ENCODE results near the gene RUNX2.

Gene RUNX2

DNA sequence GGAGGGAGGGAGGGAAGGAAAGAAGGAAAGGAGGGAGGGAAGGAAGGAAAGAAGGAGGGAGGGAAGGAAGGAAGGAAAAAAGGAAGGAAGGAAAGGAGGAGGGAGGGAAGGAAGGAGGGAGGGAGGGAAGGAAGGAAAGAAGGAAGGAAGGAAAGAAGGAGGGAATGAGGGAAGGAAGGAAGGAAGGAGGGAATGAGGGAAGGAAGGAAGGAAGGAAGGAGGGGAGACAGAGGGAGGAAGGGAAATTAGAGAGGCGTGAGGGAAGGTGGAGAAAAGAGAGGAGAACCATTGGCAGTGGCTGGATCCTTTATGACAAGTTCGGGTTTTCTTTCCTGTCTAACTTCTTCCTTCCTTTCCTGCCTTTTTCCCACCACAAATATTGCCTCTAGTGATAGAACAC lies 71.9 kb downstream of the RUNX2 start:
- in situ Hi-C loops (cut with HindIII; ENCODE audit: low sequenced_read_pairs): no loop called here

DNA sequence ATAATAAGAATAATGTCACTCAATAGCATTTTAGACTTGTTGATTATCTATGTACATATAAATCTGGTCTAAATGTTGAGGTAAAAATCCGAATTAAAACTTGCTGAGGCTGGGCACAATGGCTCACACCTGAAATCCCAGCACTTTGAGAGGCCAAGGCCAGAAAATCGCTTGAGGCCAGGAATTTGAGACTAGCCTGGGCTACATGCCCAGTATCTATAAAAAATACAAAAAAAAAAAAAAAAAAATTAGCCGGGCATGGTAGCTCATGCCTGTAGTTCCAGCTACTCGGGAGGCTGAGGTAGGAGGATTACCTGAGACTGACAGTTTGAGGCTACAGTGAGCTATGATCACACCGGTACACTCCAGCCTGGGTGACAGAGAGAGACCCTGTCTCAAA lies 83.8 kb downstream of the RUNX2 start:
- in situ Hi-C loops (cut with HindIII; ENCODE audit: low sequenced_read_pairs): loop anchor here (10.0 kb wide), 1 partner anchor 817 kb away; no protein-coding TSS in a partner anchor

DNA sequence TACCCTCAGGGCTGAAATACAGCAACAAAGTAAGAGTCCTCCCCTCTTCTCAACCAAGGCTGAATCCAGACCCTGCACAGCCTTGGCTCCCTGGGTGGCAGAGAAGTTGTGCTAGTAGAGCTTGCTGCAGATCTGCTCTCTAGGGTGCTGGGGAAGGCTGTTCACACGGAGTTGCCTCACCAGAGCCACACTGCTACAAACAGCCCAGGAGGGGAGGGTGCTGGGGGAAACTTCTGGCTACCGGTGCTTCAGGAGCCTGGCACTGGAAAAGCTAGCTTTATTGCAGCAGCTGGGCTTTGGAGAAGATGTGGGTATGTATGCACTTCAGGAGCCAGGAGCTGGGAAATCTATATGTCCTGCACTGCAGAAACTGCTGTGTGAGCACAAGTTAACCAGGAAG lies 87.2 kb downstream of the RUNX2 start:
- in situ Hi-C loops (cut with HindIII; ENCODE audit: low sequenced_read_pairs): loop anchor here (10.0 kb wide), 1 partner anchor 821 kb away; no protein-coding TSS in a partner anchor

DNA sequence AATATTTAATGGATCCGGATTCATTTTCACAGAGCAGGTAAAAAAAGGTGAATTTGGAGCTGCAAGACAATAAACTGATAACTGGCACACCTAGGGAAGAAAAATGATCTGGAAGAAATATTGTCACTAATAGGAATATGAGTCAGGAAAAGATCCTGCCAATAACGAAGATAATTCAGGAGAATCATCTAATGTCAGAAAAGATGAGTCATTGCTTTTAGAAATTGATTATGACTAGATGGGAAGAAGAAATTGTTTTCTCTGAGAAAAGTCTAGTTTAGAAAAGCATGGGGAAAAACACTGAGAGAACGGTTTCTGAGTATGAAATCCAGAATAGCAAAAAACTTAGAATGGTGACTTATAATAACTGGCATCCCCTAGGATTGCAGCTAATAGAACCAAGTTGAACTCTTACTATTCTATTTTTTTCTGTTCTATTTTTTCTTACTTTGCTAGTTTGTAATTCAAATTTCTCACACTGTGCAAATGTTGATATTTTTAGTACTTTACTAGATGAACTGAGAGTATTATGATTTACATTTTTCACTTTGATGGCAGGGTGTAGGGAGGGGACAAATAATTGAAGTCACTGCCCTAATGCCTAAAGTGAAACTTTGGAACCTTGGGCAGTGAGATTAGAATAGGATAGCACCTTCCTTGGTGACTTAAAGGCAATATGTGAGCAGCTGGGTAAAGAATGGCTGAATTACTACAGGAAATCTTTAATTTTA lies 87.8 kb downstream of the RUNX2 start:
- in situ Hi-C loops (cut with HindIII; ENCODE audit: low sequenced_read_pairs): loop anchor here (10.0 kb wide), 1 partner anchor 821 kb away; no protein-coding TSS in a partner anchor

DNA sequence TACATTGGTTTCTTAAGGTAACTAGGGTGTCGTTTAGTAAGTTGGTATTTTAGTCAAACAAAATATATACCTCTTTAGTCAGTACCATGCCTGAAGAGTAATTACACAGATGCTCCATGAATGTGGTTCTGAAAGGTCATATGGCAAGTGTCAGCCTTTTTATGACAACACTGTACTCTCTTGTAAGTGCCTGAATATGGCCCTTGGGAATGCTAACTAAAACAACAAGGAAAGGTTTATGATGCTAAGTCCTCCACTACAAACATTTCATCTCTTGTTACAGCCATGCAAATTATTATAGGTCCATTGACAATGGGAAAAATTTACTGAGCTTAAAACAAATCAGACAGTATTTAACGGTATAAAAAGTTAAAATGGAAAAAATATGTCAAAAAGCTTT lies 88.6 kb downstream of the RUNX2 start:
- in situ Hi-C loops (cut with HindIII; ENCODE audit: low sequenced_read_pairs): loop anchor here (10.0 kb wide), 1 partner anchor 822 kb away; no protein-coding TSS in a partner anchor

DNA sequence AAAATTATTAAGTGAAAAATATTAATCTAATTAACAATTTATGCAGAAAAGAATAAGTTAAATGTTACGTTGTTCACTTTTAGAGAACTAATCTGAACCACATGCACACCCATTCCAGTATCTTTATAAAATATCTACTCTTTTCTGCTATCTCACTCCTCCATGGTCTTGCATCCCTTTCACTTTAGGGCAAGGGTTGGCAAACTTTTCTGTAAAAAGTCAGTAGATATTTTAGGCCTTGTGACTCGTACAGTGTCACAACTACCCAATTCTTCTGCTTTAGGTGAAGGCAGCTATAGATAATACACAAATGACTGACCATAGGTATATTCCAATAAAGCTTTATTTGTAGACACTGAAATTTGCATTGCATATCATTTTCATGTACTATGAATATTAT lies 89.3 kb downstream of the RUNX2 start:
- in situ Hi-C loops (cut with HindIII; ENCODE audit: low sequenced_read_pairs): loop anchor here (10.0 kb wide), 1 partner anchor 823 kb away; no protein-coding TSS in a partner anchor

DNA sequence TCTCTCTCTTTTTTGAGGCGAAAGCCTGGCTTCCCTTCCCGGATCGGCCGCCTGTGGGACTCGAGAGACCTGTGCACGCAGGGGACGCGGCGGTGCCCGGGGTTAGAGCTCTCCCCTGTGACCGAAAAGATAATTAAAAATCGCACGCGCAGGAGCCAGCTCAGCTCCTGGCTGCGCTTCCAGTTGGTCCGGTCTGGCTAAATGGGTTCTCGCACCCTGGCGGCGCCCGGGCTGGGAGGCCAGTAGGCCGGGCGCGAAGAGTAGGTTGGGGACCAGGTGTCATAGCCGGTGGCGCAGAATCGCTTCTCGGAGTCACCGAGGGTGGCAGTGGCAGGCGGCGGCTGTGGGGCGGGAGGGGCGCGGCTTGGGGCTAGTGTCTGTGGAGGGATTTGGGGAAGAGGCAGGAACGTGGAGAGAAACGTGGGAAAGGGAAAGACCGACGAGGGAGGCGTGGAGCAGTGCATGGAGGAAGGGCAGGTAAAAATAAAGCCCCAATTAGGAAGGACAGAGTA lies 91.5 kb downstream of the RUNX2 start:
- in situ Hi-C loops (cut with HindIII; ENCODE audit: low sequenced_read_pairs): loop anchor here (10.0 kb wide), 1 partner anchor 825 kb away; no protein-coding TSS in a partner anchor

DNA sequence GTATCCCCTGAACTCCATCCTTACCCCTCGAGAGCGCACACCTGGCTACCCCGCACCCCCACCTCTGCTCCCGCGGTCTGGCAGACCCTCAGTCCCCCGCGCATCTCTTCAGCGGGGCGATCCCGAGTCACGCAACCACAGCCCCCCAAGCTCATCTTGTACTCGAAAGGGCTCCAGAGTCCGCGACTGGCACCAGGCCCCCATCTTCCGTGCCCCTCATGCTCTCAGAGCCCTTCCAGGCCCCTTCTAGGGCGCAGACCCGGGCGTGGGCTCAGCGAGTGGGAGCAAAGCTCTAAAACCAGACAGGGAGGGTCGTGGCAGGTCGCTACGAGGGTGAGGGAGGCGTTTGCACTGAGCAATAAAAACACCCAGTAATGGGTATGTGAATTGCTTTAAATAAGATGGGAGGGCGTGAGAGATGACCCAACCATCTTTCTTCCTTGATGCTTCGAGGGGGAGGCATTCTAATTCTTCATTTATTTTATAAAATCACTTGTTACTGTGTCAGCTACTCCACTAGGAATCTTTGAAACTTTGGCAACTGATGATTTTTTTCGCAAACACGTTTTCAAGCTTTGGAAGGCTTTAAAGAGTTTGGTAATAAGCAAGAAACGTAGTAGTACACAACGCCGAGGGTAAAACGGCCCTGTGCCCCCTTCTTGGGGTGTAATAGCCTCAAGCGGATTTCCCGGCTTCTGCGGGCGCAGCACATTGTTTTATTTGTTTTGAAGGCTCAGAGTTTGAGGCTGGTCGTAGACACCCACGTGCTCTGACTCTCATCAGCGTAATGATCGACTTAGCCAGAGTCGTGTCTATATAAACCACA lies 92.2 kb downstream of the RUNX2 start:
- in situ Hi-C loops (cut with HindIII; ENCODE audit: low sequenced_read_pairs): no loop called here

DNA sequence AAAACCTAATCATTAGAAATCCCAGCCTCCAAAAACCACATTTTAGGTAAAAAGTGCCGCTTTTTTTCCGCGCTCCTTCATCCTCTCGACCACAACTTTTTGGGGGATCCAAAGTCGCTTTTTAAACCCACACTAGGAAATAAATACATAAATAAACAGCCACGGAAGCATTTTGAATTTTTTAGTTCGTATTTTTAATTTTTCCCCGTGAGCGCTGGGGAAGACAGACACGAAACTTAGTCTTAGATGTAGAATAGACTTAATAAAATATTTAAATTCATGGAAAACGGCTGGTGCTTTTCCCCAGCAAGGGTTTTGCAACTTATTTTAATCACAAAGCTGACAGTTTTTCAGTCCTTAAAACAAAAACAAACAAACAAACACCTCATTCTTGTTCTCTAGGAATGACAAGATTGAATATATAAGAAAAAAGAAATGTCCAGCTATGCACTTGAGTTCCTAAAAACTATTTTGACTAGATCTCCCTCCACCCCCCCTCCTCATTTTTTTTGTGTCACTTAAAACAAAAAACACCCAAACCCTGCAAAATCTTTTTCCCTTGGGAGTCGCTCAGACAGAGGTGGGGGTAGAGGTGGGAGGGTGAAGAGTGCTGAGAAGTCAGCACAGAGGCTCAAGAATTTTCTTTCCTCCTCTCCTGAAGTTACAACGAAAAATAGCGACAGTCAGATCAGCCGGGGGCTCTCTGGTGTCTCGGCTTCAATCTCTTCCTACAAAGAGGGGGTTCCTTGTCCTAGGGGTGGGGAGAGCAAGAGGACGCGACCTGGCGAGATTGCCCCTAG lies 93.0 kb downstream of the RUNX2 start:
- in situ Hi-C loops (cut with HindIII; ENCODE audit: low sequenced_read_pairs): no loop called here

DNA sequence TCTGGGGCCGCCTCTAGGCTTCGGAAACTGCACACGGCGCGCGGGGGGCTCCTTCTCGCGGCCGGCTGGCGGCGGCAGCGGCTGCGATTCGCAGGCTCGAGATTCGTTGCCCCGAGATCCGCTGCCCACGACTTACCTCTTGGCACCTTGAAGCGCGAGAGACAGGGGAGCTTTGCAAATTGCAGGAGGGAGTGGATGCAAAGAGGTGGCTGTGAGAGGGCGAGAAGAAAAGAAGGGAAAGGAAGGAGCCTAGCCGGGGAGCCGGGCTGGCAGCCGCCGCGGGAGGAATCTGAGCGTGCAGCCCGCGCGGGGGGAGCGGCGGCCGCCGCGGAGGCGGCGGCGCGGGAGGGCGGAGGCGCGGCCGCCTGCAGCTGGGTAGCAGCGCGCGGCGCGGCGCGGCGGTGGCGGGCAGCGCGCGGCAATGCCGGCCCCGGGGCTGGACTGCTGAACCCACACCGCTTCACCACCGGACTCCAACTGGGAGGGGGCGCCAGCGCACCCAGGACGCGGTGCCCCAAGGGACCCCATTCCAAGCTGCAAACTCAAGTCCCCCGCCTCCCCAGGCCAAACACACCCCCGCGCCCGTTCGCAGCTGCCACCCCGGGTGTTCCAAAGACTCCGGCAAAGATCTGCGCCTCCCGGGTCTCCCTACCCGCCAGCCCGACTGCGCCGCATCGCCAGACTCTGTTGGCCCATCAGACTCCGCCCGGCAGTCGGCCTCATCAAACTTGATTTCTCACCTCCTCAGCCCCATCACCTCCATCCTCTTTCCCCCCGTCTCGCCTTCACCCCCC lies 93.8 kb downstream of the RUNX2 start:
- in situ Hi-C loops (cut with HindIII; ENCODE audit: low sequenced_read_pairs): no loop called here

DNA sequence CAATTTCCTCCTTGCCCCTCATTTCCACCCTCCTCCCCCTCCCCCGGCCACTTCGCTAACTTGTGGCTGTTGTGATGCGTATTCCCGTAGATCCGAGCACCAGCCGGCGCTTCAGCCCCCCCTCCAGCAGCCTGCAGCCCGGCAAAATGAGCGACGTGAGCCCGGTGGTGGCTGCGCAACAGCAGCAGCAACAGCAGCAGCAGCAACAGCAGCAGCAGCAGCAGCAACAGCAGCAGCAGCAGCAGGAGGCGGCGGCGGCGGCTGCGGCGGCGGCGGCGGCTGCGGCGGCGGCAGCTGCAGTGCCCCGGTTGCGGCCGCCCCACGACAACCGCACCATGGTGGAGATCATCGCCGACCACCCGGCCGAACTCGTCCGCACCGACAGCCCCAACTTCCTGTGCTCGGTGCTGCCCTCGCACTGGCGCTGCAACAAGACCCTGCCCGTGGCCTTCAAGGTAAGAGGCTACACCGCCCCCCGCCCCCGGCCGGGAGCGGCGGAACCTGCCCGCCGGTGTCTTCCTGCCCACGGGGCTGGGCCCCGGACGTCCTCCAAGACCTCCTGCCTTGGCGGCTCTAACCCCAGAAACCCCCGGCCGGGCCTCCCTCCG lies 94.5 kb downstream of the RUNX2 start:
- in situ Hi-C loops (cut with HindIII; ENCODE audit: low sequenced_read_pairs): no loop called here

DNA sequence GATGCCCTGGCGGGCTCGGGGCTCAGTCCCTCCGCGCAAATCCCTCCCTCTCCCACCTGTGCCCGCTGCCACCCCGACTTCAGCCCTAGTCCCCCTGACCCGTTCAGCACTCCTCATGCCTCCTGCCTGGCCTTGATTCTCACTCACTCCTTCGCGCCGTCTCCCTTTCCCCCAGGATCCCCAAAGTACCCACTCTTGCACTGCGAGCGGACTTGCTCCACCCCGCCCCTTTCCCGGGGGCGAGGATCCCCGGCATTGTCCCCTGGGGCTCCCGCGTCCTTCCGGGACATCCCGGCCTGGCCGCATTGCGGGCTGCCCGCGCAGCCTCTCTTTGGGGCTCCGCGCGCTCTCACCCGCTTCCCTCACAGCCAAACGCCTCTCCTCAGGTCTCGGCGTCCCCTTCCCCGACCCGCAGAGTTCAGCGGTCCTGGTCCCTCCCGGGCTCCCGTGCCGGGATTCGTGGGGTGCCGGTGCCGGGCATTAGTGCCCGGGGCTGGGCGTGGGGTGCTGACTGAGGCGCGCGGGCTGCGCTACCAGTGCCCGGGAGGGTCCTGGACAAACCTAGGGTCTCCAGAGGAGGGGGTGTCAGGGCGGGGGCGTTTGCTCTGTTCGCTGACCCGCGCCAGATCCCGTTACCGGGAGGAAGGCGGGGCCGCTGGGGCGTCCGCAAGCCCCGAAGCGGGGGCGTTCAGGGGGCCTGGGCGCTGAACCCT lies 95.1 kb downstream of the RUNX2 start:
- in situ Hi-C loops (cut with HindIII; ENCODE audit: low sequenced_read_pairs): no loop called here

DNA sequence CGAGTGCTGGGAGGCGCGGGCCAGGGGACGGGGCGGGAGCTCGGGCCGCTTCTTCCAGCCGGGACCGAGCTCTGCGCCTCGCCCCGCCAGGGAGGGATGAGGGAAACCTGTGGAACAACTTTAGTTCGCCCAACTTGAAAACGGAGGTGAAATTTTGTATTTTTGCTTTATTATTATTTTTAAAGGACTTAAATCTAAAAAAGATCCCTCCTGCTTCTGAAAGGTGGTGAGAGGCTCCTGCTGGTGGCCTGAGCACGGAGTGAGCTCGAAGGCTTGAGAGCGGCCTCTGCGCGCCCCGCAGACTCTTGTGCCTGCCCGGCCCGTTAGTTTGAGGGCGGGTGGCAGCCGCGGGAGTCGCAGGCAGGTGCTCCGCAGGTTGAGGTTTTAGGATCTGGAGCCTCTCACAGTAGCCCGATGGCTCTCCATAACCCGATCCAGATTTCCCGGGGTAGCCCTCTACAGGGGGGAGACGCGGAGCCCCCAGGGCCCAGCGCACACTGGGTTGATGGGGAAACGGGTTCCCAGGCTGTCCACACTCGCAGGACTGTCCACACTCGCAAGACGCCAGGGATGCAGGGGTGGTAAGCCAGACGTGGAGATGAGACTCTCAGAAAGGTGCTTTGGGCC lies 95.8 kb downstream of the RUNX2 start:
- in situ Hi-C loops (cut with HindIII; ENCODE audit: low sequenced_read_pairs): no loop called here

DNA sequence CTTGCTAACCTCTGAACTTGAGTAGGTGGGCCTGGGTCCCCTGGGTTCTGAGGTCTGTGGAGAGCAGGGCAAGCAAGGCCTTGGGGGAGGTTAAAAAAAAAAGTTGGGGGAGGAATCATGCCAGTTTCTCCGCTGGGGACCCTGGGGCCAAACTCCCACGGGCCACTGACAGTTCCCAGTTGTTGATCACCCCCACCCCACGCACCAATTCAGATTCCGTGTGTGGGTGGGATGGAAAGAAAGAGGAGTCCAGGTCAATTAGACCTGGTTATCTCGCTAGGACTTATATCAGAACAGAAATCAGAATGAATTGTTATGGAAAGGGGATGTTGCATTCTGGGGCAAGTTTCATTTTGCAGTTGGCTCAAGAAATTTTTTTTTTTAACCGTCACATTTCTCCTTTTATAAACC lies 96.3 kb downstream of the RUNX2 start:
- in situ Hi-C loops (cut with HindIII; ENCODE audit: low sequenced_read_pairs): no loop called here

DNA sequence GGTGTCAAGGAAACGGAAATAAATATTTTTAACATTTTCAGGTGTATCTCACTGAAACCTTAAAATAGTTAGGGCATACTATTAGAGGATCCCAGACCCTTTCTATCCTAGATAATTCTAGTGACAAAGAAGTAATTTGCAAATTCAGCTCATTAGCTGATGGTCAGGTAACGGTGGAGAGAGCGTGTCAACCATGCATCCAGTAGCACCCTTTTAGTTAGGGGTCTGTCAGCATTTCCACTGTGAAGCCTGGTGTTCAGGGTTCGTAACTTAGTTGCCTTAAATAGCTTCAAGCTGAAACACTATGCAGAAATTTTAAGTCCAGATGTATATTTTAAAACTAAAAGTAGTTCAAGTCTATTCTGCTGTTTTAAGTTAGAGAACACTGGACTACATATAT lies 98.1 kb downstream of the RUNX2 start:
- in situ Hi-C loops (cut with HindIII; ENCODE audit: low sequenced_read_pairs): no loop called here

DNA sequence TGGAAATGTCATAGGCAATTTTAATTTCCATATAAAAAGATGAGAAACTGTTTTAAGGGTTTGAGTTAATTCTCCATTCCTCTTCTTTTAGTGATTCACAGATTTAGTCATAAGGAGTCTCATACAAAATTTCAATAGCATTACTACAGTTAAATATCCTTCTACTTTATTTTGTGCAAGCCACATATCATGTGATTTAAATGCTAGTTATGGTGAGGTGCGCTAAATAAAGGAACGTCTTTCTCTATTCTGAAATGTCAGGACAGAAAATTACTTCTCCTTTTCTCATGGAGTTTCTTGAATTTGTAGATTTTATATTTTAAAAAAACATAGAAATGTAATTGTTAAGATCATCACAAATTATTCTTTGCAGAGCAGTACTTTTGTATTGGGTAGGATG lies 99.6 kb downstream of the RUNX2 start:
- in situ Hi-C loops (cut with HindIII; ENCODE audit: low sequenced_read_pairs): no loop called here

DNA sequence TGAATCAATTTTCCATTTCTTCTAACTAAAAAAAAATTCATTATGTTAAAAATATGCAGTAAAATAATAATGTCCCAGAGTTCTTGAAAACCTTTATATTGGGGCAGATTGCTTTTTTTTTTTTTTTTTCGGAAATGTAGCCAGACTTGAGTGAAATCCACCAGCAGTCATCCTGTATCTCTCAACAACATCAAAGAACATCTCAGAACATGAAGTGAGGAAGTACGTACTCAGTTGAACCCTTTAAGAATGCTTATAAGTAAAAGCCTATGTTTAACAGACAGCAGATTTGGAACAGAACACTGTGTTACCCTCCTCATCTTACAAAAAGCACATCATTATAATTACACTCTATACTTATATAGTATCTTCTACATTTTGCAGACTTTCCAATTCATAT lies 100.6 kb downstream of the RUNX2 start:
- in situ Hi-C loops (cut with HindIII; ENCODE audit: low sequenced_read_pairs): no loop called here

DNA sequence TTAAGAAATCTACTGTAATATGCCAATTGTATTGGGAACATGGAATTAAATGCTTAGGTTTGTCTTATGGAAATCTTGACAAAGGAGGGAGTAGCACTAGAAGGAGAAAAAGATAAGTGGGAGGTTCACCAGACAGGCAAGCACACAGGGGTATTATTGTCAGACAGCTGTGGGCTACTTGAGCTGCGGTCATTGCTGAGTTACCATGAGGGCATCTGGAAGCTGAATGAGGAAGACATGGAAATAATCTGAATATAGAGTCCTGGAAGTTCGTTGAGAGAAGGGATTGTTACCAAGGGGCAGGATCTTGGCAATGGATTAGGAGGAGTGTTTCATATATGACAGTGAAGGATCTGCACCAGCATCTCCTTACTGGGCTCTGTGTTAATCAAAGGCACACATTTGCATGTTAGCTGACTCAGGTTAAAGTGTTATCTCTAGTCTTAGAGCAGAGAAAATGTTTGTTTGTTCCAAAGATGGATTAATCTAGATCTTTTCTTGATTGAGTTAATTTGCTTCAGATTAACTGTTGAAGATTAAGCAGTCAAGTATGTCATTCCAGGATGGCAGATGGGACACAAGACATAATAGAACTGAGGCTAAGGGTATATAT lies 102.6 kb downstream of the RUNX2 start:
- in situ Hi-C loops (cut with HindIII; ENCODE audit: low sequenced_read_pairs): no loop called here
